HG02759 (cell line): ENCODE results near the gene RNF175.

Experiments
- ATAC-seq: cut with Tn5 transposase; IDR thresholded peaks from one replicate; pipeline ENCODE4 v1.9.1; 2021; ENCODE audit warnings: mild to moderate bottlenecking, moderate library complexity; ENCODE audit not compliant: unreplicated experiment

The RNF175 gene

GRCh38 chr4:153750197-153750817, 9.5 kb downstream of the RNF175 start:
- peak; percentile 95 for ATAC-seq

GRCh38 chr4:153748378-153748777, 11.4 kb downstream of the RNF175 start:
- ATAC-seq: no peak

GRCh38 chr4:153747406-153747955, 12.3 kb downstream of the RNF175 start:
- no peak for ATAC-seq

- ATAC-seq: no peak
These were observed 14.2 kb downstream of the RNF175 start for GRCh38 chr4:153745651-153746050.

GRCh38 chr4:153741541-153741940, 18.3 kb downstream of the RNF175 start:
- ATAC-seq: no peak

- ATAC-seq: no peak
These were observed 23.8 kb downstream of the RNF175 start for GRCh38 chr4:153735906-153736461.

GRCh38 chr4:153733751-153734448, 25.9 kb downstream of the RNF175 start:
- ATAC-seq: no peak

- ATAC-seq: no peak
These were observed 28.6 kb downstream of the RNF175 start for GRCh38 chr4:153731239-153731638.

GRCh38 chr4:153729895-153730294, 29.9 kb downstream of the RNF175 start:
- peak; percentile 31 for ATAC-seq

GRCh38 chr4:153728660-153729059, 31.2 kb downstream of the RNF175 start:
- peak; percentile 64 for ATAC-seq

- ATAC-seq: peak; percentile 34
These were observed 31.7 kb downstream of the RNF175 start for GRCh38 chr4:153728151-153728550.

GRCh38 chr4:153725831-153726154, 34.0 kb downstream of the RNF175 start:
- no peak for ATAC-seq

- no peak for ATAC-seq
These were observed 34.5 kb downstream of the RNF175 start for GRCh38 chr4:153725136-153725830.

GRCh38 chr4:153724606-153725005, 35.2 kb downstream of the RNF175 start:
- ATAC-seq: no peak

- ATAC-seq: no peak
These were observed 37.8 kb downstream of the RNF175 start for GRCh38 chr4:153722036-153722435.

GRCh38 chr4:153713866-153714646, 45.8 kb downstream of the RNF175 start:
- no peak for ATAC-seq

GRCh38 chr4:153710681-153711080, 49.1 kb downstream of the RNF175 start:
- no peak for ATAC-seq

- ATAC-seq: peak; percentile 44
These were observed 53.3 kb downstream of the RNF175 start for GRCh38 chr4:153706519-153706918.

- peak; percentile 77 for ATAC-seq
These were observed 53.9 kb downstream of the RNF175 start for GRCh38 chr4:153705743-153706468.

GRCh38 chr4:153704522-153704921, 55.3 kb downstream of the RNF175 start:
- no peak for ATAC-seq
